Renal pelvis (tissue), 4 donors: Measurements from ENCODE around the gene GNAI2. TPM values are rescaled to one million over a fixed set of nuclear protein-coding genes. Genes with fewer than 3 reads are reported as not detected.
"Not testable (repeated sequence)": the region's sequence is repeated elsewhere in the genome, so short reads cannot be mapped to it uniquely, and the experiment has no call there.

Source experiments
- DNase-seq: peaks from one replicate; pipeline ENCODE4 v3.0.0-alpha.2; 2013
- polyA plus RNA-seq, 3 donors: library from polyadenylated mRNA; unstranded; fragments of 120-200 nt; gene quantifications; one replicate each; pipeline ENCODE4 v1.2.1, GENCODE V29; 2013; ENCODE audit not compliant: insufficient read length in 3 of 3

GNAI2 gene
- polyA plus RNA-seq, 3 donors = 191 to 239 (median 193) TPM

DNA sequence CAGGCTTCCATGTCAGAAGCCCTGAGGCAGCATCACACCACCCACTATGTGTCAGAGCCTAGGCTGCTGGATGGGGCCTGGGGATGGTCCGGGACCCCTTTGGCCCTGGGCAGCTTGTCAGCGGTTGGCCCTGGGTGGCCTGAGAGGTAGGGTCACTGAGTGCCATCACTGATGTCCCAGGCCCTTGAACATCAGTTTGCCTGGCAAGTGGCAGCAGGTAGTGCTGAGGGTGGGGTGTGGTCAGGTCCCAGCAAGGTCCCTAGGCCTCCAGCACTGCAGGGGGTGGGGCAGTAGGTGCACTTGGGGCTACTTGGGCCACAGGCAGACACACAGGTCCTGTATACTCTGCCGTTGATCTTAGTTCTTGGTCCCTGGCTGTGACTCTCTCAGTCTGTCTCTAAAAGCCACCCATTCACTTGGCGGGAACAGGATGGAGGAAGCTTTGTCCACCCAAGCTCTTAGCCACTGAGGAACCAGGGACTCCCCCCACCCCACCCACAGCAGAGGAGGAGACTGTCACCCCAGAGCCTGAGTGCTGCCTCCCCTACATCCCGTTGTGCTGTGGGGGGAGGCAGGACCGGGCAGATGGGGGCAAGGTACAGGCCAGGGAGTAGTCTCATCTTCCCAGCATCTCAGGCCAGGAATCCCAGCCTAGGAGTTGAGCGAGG lies 5.8 kb downstream of the GNAI2 start:
- no peak for DNase-seq

DNA sequence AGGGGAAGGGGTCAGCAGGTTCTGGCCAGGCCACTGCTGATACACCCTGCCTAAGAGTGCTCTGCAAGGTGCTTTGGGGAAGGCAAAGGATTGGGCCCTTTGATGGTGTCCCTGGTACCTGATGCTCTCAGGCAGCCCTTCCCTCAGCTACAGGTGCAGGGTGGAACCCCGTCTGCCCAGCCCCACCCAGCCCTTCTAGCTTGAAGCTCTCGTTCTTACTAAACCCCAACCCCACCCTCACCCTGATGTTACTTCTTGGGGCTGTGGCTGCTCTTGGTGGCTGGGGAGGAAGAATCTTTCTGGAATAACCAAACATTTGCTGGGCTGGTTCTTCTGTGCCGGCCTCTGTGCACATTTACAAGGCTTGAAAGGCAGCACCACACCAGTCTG lies 6.4 kb downstream of the GNAI2 start:
- no peak for DNase-seq

- no peak for DNase-seq
Observed at GRCh38 chr3:50242851-50243542, 7.0 kb downstream of the GNAI2 start.

DNA sequence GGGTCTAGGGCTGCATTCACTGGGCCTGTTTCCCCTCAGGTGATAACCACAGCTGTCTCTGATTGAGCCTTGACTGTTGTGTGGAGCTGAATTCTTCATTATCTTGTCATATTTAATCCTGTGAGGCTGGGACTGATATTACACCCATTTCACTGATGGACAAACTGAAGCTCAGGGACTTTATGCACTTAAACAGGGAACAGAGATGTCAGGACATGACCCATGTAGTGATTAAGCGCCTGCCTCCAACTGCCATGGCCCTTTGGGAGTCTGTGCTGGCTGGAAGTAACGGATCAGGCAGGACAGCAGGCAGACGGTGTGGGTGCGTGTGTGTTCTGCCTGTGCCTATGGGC lies 7.5 kb downstream of the GNAI2 start:
- DNase-seq = no peak

GRCh38 chr3:50244813-50245212 lies 8.8 kb downstream of the GNAI2 start:
- DNase-seq = not testable (repeated sequence)

DNA sequence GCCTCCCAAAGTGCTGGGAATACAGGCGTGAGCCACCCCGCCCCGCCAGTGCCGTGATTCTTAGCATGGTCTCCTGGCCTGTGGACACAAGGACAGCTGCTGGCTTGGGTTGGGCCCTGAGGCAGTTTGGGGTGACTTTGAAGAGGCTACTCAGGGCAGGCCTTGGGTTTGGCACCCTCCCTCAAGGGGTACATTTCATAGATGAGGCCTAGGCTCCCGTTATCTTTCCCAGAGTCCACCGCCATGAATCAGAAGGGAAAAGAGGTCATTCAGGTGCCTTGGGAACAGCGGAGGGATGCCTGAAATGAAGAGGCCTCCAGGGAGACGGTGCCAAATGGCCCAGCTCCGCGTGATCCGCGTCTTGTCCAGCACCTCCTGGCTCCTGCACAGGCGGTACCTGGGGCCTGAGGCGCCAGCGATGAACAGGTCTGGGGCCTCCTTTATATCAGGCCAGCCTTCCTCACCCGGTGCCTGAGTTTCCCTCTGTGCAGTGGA lies 9.3 kb downstream of the GNAI2 start:
- DNase-seq = no peak

DNA sequence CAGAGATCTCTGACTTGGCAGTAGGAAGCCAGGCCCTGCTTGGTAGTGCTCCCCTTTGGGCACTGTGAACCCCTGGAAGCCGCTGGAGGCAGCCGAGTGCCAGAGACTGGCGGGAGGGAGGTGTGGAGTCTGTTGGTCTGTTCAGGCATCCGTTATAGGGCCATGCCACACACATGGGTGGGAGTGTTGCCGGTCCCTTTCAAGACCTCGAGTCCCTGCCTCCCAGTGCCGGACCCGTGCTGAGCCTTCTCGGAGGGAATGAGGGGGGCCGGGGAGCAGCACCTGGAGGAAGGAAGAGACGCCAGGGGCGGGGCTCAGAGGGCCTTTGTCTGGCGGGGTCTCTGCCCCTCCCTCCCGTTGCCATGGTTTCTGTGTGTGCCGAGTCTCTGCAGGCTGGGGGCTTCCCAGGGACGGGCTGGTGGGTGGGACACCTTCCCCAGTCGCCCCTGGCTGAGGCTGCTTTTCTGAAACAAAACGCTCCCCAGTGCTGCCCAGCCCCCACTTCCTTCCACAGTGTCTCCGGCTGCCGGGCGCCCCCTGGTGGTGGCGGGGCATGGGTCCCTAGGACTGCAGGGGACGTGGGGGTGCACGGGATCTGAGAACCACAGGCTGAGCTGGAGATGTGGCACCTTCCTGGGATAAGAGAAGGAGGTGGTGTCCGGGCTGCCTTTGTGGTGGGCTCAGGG lies 10.0 kb downstream of the GNAI2 start:
- DNase-seq = peak; percentile 94

GRCh38 chr3:50246517-50246954 lies 10.5 kb downstream of the GNAI2 start:
- no peak for DNase-seq

DNA sequence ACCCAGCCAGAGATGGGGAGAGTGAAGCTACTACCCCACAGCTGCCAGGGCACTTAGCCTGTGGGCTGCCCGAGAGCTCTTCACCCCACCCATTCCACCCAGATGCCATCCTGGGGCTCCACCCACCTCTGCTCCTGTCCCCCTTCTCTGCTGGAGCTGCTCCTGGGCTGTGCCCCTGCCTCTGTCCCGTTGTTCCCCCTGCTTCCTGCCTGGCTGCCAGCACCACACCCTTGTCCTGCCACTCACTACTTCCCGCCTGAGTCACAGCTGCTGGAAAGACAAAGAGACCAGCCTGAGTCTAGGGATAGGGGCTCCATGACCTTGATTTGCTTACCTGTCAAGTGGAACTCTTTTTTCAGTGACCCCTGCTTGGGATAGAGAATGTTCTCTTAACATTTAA lies 12.4 kb downstream of the GNAI2 start:
- no peak for DNase-seq

DNA sequence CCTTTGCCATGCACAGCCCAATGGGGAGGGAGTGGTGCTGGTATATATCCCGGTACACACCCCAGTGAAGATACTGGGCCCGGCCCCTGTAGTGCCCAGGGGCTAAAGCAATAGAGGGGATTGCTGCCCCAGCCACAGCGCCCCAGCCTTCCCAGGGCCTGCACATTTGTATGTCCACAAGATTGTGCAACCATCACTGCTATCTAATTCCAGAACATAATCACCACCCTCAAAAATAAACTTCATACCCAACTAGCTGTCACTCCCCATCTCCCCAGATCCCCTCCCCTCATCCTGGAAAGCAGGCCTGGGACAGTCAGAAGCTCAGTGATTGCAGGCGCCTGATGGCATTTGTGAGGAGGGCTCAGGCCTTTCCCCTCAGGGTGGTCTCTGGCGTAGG lies 13.5 kb downstream of the GNAI2 start:
- no peak for DNase-seq

DNA sequence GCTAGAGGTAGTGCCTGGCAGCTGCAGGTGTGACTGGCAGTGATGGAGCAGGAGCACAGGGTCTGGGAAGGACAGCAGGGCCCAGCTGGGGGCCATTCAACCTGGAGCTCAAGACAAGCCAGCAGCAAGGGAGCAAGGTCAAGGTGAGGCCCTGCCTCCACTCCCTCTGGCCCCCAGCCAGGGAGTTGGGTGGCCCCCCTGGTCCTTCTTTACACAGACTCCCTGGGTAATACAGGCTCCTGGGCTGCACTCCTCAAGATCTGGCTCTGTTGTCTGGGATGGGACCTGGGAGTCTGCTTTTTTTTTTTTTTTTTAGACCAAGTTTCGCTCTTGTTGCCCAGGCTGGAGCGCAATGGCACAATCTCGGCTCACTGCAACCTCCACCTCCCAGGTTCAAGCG lies 14.5 kb downstream of the GNAI2 start:
- DNase-seq = no peak

DNA sequence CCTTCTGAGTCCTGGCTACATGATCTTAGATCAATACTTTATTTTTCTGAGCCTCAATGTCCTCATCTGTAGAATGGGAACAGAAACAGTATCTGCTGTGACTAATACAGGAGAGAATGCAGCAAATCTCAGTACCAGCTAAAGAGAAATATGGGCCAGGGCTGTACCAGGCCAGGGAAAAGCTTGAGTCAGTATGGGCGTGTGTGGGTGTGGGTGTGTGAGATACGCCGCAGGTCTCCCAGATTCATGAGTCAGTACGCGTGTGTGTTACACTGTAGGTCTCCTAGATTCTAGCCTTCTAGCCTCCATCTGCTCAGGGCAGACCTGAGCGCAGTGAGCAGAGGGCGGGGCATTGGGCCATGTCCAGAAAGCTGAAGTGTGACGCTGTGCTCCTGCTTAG lies 15.2 kb downstream of the GNAI2 start:
- DNase-seq = no peak

GRCh38 chr3:50254577-50255250 lies 18.7 kb downstream of the GNAI2 start:
- DNase-seq = no peak

- DNase-seq = no peak
Observed at GRCh38 chr3:50255251-50255615, 19.2 kb downstream of the GNAI2 start.

- no peak for DNase-seq
Observed at GRCh38 chr3:50256978-50257890, 21.2 kb downstream of the GNAI2 start.

GRCh38 chr3:50258029-50258680 lies 22.2 kb downstream of the GNAI2 start:
- no peak for DNase-seq

- DNase-seq = no peak
Observed at GRCh38 chr3:50258979-50259378, 23.0 kb downstream of the GNAI2 start.

- no peak for DNase-seq
Observed at GRCh38 chr3:50259432-50260026, 23.5 kb downstream of the GNAI2 start.

DNA sequence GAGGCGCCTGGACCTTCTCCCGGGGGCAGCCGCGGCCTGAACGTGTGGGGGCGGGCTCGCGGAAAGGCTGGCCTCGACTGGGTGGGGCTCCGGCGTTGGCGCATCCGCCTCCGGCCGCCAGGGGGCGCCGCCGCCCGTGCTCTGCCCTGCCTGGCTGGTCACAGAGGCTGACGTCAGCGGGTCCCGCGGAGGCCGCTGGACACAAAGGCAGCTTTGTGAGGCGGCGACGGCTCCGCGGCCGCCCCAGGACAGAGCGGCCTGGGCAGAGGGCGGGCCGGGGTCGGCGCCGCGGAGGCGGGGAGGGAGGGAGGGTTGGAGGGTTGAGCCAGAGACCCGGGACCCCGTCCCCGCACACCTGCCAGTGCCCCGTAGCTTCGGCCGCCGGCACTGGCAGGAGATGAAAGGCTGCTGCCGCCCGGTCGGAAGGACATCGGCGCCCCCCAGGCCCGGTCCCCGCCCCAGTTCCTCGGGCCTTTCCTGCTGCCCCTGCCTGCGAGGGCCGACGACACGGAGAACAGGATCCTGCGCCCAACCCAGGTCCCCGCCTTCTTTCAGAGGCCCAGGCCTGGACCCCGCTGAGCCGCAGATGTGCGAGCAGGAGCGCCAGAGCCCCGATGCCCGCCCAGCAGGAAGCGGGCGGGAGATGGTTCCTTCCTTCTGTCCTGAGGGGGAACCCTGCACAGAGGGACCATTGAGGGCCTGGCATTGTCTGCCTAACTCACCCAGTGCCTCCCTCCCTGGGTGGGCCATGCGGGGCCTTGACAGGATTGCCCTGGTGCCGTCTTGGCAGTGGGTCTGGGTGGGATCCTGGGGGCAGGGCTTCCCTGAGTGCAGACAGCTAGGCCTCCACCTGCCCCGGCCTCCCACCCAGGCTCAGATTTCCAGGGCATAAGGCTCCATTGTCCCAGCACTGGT lies 24.3 kb downstream of the GNAI2 start:
- DNase-seq = peak; percentile 92
